Nephron progenitor cell (in vitro differentiated cells): Measurements from ENCODE around the gene ECE2.

Source experiments
- DNase-seq: peaks from one replicate; pipeline ENCODE4 v3.0.0; 2021
- H3K27ac Mint-ChIP-seq: 2 replicates; pipeline ENCODE4 v1.8.0; 2021; ENCODE audit warnings: mild to moderate bottlenecking, moderate library complexity, mixed read lengths
- H3K27me3 Mint-ChIP-seq: 2 replicates; pipeline ENCODE4 v1.8.0; 2021; ENCODE audit warnings: mild to moderate bottlenecking, low read depth, mixed read lengths; ENCODE audit not compliant: poor library complexity
- H3K36me3 Mint-ChIP-seq: 2 replicates; pipeline ENCODE4 v1.8.0; 2021; ENCODE audit warnings: low read depth, mixed read lengths
- H3K4me1 Mint-ChIP-seq: 2 replicates; pipeline ENCODE4 v1.8.0; 2021; ENCODE audit warnings: mixed read lengths
- H3K4me3 Mint-ChIP-seq: 2 replicates; pipeline ENCODE4 v1.8.0; 2021; ENCODE audit warnings: mild to moderate bottlenecking, moderate library complexity, mixed read lengths
- H3K9me3 Mint-ChIP-seq: 2 replicates; pipeline ENCODE4 v1.8.0; 2021; ENCODE audit warnings: mild to moderate bottlenecking, moderate library complexity, mixed read lengths
- CTCF ChIP-seq: fragments of 200-600 bp; sonication (generic); IDR thresholded peaks from 2 replicates; pipeline ENCODE4 v1.5.0; 2021; ENCODE audit warnings: antibody characterized with exemption

Gene ECE2

GRCh38 chr3:184322731-184323487 lies 47.1 kb downstream of the ECE2 start:
- H3K9me3 Mint-ChIP-seq = no peaks in the 10 kb centered on the region
- no peak overlapping the region for H3K27ac Mint-ChIP-seq
- peaks cover 89% of the 10 kb centered on the region for H3K36me3 Mint-ChIP-seq
- H3K4me3 Mint-ChIP-seq = no peak overlapping the region
- no peak for DNase-seq
- peaks cover 3% of the 10 kb centered on the region for H3K27me3 Mint-ChIP-seq
- no peak for TF ChIP-seq CTCF
- peaks cover 7% of the 10 kb centered on the region for H3K4me1 Mint-ChIP-seq

GRCh38 chr3:184323696-184324095 lies 47.9 kb downstream of the ECE2 start:
- H3K36me3 Mint-ChIP-seq = peaks cover 93% of the 10 kb centered on the region

GRCh38 chr3:184325269-184325668 lies 49.4 kb downstream of the ECE2 start:
- peaks cover 3% of the 10 kb centered on the region for H3K27me3 Mint-ChIP-seq
- no peaks in the 10 kb centered on the region for H3K9me3 Mint-ChIP-seq
- no peaks in the 10 kb centered on the region for H3K4me1 Mint-ChIP-seq
- no peak overlapping the region for H3K27ac Mint-ChIP-seq
- H3K36me3 Mint-ChIP-seq = peaks cover 98% of the 10 kb centered on the region
- no peak for DNase-seq
- TF ChIP-seq CTCF = no peak
- no peak overlapping the region for H3K4me3 Mint-ChIP-seq

More at GRCh38 chr3:184323696-184324095, 47.9 kb downstream of the ECE2 start:
- DNase-seq = no peak
- Mint-ChIP-seq H3K27ac (peak overlapping the region; percentile 39), H3K27me3 (peaks cover 3% of the 10 kb centered on the region), H3K4me3 (no peak overlapping the region), H3K4me1 (peaks cover 4% of the 10 kb centered on the region), H3K9me3 (no peaks in the 10 kb centered on the region)
- TF ChIP-seq CTCF = no peak

- no peak overlapping the region for H3K4me3 Mint-ChIP-seq
- H3K4me1 Mint-ChIP-seq = no peaks in the 10 kb centered on the region
- TF ChIP-seq CTCF = no peak
- DNase-seq = no peak
- no peaks in the 10 kb centered on the region for H3K9me3 Mint-ChIP-seq
- peaks cover 98% of the 10 kb centered on the region for H3K36me3 Mint-ChIP-seq
- no peak overlapping the region for H3K27ac Mint-ChIP-seq
- H3K27me3 Mint-ChIP-seq = peaks cover 3% of the 10 kb centered on the region
Measured at GRCh38 chr3:184325715-184326369, 50.0 kb downstream of the ECE2 start.

GRCh38 chr3:184327171-184327570 lies 51.3 kb downstream of the ECE2 start:
- Mint-ChIP-seq H3K4me1 (no peaks in the 10 kb centered on the region), H3K36me3 (peaks cover 98% of the 10 kb centered on the region), H3K27me3 (peaks cover 3% of the 10 kb centered on the region), H3K27ac (peak overlapping the region; percentile 93), H3K4me3 (no peak overlapping the region), H3K9me3 (no peaks in the 10 kb centered on the region)
- no peak for DNase-seq
- TF ChIP-seq CTCF = no peak
